ENCODE measurements around the gene SUMO3. TPM values are rescaled to one million over a fixed set of nuclear protein-coding genes. Genes with fewer than 3 reads are reported as not detected.

SUMO3 gene
- total and polyA plus RNA-seq, 3 donors from 2014 or later, result 69.9 to 93.0 (median 87.9) TPM

DNA sequence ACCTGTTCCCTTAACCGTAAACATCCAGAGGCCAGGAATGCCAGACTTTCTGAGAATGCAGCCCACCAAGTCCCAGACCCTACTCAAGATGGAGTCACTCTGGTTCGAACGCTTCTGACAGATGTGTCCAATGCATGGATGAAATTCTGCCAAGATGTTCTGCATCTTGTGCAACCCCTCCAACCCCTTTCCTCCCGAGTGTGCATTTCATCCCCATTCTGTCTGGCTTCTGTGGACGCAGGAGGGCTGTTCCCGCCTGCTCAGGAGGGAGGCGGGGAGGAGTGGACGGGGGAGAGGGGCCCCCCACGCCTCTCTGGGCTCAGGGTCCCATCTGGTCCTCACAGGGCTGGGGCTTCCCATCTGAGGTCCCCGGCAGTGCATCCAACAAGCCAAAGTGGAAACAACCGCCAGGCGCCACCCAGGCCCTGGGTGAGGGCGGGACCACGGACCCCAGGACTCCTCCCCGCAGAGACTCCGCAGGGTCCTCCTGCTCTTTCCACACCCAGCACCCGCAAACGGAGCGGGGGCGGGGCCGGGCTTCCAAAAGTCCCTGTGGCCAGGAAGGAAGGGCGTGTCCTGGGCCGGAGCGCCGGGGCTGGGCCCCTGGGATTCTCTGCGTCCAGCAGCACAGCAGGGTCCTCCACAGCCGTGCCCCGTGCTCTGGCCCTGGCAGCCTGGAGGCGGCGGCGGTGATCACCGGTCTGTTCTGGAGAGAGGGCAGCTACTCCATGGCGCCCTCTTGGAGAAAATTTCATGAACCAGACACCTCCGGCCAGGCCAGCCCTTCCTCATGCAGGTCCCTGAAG is 27.8 kb upstream of the SUMO3 start:
- H3K9me3 ChIP-seq, result no peaks in the 10 kb centered on the region
- H3K27ac ChIP-seq, result peak overlapping the region; percentile 18 to 29
- H3K4me1 ChIP-seq, result peaks cover 15% of the 10 kb centered on the region
- TF ChIP-seq, protein P1, sequence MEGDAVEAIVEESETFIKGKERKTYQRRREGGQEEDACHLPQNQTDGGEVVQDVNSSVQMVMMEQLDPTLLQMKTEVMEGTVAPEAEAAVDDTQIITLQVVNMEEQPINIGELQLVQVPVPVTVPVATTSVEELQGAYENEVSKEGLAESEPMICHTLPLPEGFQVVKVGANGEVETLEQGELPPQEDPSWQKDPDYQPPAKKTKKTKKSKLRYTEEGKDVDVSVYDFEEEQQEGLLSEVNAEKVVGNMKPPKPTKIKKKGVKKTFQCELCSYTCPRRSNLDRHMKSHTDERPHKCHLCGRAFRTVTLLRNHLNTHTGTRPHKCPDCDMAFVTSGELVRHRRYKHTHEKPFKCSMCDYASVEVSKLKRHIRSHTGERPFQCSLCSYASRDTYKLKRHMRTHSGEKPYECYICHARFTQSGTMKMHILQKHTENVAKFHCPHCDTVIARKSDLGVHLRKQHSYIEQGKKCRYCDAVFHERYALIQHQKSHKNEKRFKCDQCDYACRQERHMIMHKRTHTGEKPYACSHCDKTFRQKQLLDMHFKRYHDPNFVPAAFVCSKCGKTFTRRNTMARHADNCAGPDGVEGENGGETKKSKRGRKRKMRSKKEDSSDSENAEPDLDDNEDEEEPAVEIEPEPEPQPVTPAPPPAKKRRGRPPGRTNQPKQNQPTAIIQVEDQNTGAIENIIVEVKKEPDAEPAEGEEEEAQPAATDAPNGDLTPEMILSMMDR (IDR thresholded peaks at IDR 0.05), result no peak
- no peak for TF ChIP-seq POLR2A (IDR thresholded peaks at IDR 0.05)
- peak; percentile 34 for DNase-seq
- H3K4me3 ChIP-seq, result no peak overlapping the region
- no peaks in the 10 kb centered on the region for H3K36me3 ChIP-seq (ENCODE audit: low read depth, missing control alignments)
- 30 to 44% methylated on average over 10 to 32 of the region's 34 CpGs for WGBS, 2 donors
- no peaks in the 10 kb centered on the region for H3K27me3 ChIP-seq
- intact Hi-C loops (cut with DNase I; ENCODE audit: low total_unique reads), result no loop called here

DNA sequence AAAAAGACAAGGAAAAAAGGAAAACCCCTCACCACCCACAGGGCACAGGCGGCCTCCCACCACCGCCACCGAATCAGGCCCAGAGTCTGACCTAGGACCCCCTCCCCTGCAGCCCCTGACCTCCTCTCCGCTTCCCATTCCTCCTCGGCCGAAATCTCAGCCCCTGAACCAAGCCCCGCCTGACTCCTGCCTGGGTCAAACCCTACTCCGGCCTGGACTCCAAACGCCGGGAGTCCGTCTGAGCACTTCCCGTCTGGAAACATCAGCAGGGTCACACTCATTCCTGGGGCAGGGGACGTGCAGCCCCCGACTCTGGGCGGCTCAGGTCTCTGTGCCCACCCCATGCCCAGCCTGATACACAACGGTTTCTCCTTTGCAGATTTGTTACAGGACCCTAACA is 26.4 kb upstream of the SUMO3 start:
- TF ChIP-seq, protein P1 (IDR thresholded peaks at IDR 0.05), result no peak
- TF ChIP-seq POLR2A (IDR thresholded peaks at IDR 0.05), result no peak
- 69 to 79% methylated on average over 16 of the region's 16 CpGs for WGBS, 2 donors
- H3K9me3 ChIP-seq, result no peaks in the 10 kb centered on the region
- intact Hi-C loops (cut with DNase I; ENCODE audit: low total_unique reads), result no loop called here
- no peak overlapping the region for H3K4me3 ChIP-seq
- no peaks in the 10 kb centered on the region for H3K27me3 ChIP-seq
- no peak for DNase-seq
- no peak overlapping the region for H3K27ac ChIP-seq
- peaks cover 15% of the 10 kb centered on the region for H3K4me1 ChIP-seq
- no peaks in the 10 kb centered on the region for H3K36me3 ChIP-seq (ENCODE audit: low read depth, missing control alignments)

DNA sequence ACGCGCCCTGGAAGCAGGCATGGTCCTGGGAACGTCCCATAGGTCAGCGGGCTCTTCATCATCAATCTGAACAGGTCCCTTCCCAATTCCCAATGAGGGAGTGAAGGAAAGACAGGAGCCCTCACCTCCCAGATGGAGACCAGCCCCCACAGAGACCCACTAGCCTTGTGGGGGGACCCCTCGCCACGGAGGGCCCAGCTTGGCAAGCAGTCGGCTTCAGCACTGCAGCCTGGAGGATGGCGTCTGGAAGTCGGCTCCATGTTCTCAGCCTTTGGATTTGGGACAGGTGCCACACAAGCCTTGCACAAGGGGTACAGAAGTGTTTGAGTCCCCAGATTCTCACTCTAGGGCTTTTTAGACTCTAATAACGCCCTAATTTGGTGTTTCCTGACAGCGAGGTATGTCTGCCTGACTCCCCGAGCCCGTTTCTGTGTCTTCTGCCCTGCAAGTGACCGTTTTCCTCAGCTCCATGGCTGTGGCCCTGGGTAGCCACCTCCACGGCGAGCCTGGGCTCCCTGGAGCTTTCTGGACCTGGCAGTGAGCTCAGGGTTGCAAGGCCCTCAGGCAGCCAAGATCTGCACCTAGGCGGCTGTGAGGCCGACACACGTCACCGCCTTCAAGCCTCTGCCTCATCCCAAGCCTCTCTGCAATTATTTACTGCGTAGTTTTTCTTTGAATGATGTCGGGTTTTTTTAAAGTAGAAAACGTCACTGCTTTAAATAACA is 25.0 kb upstream of the SUMO3 start:
- no peaks in the 10 kb centered on the region for H3K9me3 ChIP-seq
- intact Hi-C loops (cut with DNase I; ENCODE audit: low total_unique reads), result no loop called here
- TF ChIP-seq, protein P1 (IDR thresholded peaks at IDR 0.05), result no peak
- no peak for TF ChIP-seq POLR2A (IDR thresholded peaks at IDR 0.05)
- WGBS, 2 donors, result 82 to 91% methylated on average over 20 to 23 of the region's 23 CpGs
- H3K4me3 ChIP-seq, result no peak overlapping the region
- H3K27me3 ChIP-seq, result no peaks in the 10 kb centered on the region
- peaks cover 15% of the 10 kb centered on the region for H3K4me1 ChIP-seq
- DNase-seq, result no peak
- H3K27ac ChIP-seq, result no peak overlapping the region
- no peaks in the 10 kb centered on the region for H3K36me3 ChIP-seq (ENCODE audit: low read depth, missing control alignments)

DNA sequence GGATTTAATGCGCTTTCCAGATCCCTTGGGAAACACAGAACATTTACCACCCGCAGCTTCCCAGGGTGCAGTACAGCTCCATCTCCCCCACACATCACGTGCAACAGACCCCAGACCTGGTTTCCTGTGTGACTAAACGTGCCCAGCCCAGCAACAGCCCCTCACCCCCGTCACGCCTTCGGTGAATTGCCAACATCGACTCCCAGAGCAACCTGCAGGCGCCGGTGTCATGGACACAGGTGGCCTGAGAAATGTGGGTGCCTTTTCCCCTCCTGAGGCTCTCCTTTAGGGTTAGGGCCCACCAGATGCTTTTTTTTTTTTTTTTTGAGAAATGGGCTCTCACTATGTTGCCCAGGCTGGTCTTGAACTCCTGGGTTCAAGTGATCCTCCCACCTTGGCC is 24.2 kb upstream of the SUMO3 start:
- no peak for TF ChIP-seq POLR2A (IDR thresholded peaks at IDR 0.05)
- TF ChIP-seq, protein P1 (IDR thresholded peaks at IDR 0.05), result no peak
- DNase-seq, result no peak
- no peaks in the 10 kb centered on the region for H3K9me3 ChIP-seq
- WGBS, 2 donors, result 82 to 86% methylated on average over 10 of the region's 10 CpGs
- no peak overlapping the region for H3K4me3 ChIP-seq
- no peaks in the 10 kb centered on the region for H3K36me3 ChIP-seq (ENCODE audit: low read depth, missing control alignments)
- no peak overlapping the region for H3K27ac ChIP-seq
- peaks cover 15% of the 10 kb centered on the region for H3K4me1 ChIP-seq
- intact Hi-C loops (cut with DNase I; ENCODE audit: low total_unique reads), result no loop called here
- no peaks in the 10 kb centered on the region for H3K27me3 ChIP-seq

Measured in testis (tissue), 3 donors.